Caki2 (cell line): ENCODE results near the gene LPCAT1. TPM values are rescaled to one million over a fixed set of nuclear protein-coding genes. Genes with fewer than 3 reads are reported as not detected.
"Not testable (repeated sequence)": the region's sequence is repeated elsewhere in the genome, so short reads cannot be mapped to it uniquely, and the experiment has no call there.

Source experiments
- DNase-seq: peaks from one replicate; pipeline ENCODE4 v3.0.0-alpha.2; 2015; ENCODE audit warnings: low read depth
- in situ Hi-C: cut with HindIII; loops from 2 replicates; pipeline ENCODE4 v1.10.0; 2016; ENCODE audit warnings: low sequenced_read_pairs, low pct_unique_long_range_greater_than_20kb, mixed read lengths
- total RNA-seq: library from RNA; depleted of rRNA; stranded (reverse); fragments of >200 nt; shearing (Covaris generic); gene quantifications from 2 replicates; pipeline ENCODE4 v1.2.3, GENCODE V29; 2014; ENCODE audit warnings: low replicate concordance

The LPCAT1 gene
- total RNA-seq, 1 experiment from 2014 or later: 68.0 TPM

GRCh38 chr5:1505089-1505488, 18.7 kb downstream of the LPCAT1 start:
- DNase-seq, in situ Hi-C loops: not testable (repeated sequence)

GRCh38 chr5:1504617-1505016, 19.1 kb downstream of the LPCAT1 start:
- DNase-seq: no peak
- in situ Hi-C loops: no loop called here

GRCh38 chr5:1504069-1504595, 19.6 kb downstream of the LPCAT1 start:
- in situ Hi-C loops: no loop called here
- DNase-seq: no peak

GRCh38 chr5:1503241-1504068, 20.3 kb downstream of the LPCAT1 start:
- in situ Hi-C loops: no loop called here
- DNase-seq: no peak

GRCh38 chr5:1502737-1503120, 21.0 kb downstream of the LPCAT1 start:
- no peak for DNase-seq
- in situ Hi-C loops: no loop called here

GRCh38 chr5:1502046-1502736, 21.6 kb downstream of the LPCAT1 start:
- in situ Hi-C loops: no loop called here

GRCh38 chr5:1501372-1502045, 22.3 kb downstream of the LPCAT1 start:
- no peak for DNase-seq
- in situ Hi-C loops: no loop called here

More at GRCh38 chr5:1502046-1502736, 21.6 kb downstream of the LPCAT1 start:
- DNase-seq: no peak

GRCh38 chr5:1500411-1501091, 23.2 kb downstream of the LPCAT1 start:
- in situ Hi-C loops: no loop called here

GRCh38 chr5:1499851-1500250, 23.9 kb downstream of the LPCAT1 start:
- no peak for DNase-seq
- in situ Hi-C loops: no loop called here

More at GRCh38 chr5:1500411-1501091, 23.2 kb downstream of the LPCAT1 start:
- DNase-seq: no peak

- DNase-seq: no peak
- in situ Hi-C loops: no loop called here
Observed at GRCh38 chr5:1498623-1499416, 24.9 kb downstream of the LPCAT1 start.

GRCh38 chr5:1497795-1498622, 25.8 kb downstream of the LPCAT1 start:
- in situ Hi-C loops: no loop called here

GRCh38 chr5:1497242-1497777, 26.4 kb downstream of the LPCAT1 start:
- DNase-seq: no peak
- in situ Hi-C loops: no loop called here

More at GRCh38 chr5:1497795-1498622, 25.8 kb downstream of the LPCAT1 start:
- DNase-seq: no peak

- in situ Hi-C loops: no loop called here
- no peak for DNase-seq
Observed at GRCh38 chr5:1495525-1495897, 28.2 kb downstream of the LPCAT1 start.

GRCh38 chr5:1494780-1495524, 28.8 kb downstream of the LPCAT1 start:
- no peak for DNase-seq
- in situ Hi-C loops: no loop called here

- no peak for DNase-seq
- in situ Hi-C loops: no loop called here
Observed at GRCh38 chr5:1493941-1494340, 29.8 kb downstream of the LPCAT1 start.

- DNase-seq: no peak
- in situ Hi-C loops: no loop called here
Observed at GRCh38 chr5:1493413-1493812, 30.3 kb downstream of the LPCAT1 start.
